Activated naive CD4-positive, alpha-beta T cell treated with anti-CD3 and anti-CD28 coated beads, Interleukin-2, amount 50 U/mL, for 16 hours (primary cell): ENCODE measurements around the gene SNAPC4.

Source experiments
- DNase-seq: peaks from one replicate; pipeline ENCODE4 v3.0.0-alpha.2; 2020

The SNAPC4 gene

GRCh38 chr9:136400038-136400834 is at the start of gene SNAPC4:
SNAPC4 (minus strand) TSS chr9:136400170; CDS start chr9:136398428, 1,742 bp downstream.
- DNase-seq: peak; percentile 89

- no peak for DNase-seq
These were observed 48.7 kb upstream of the SNAPC4 start for GRCh38 chr9:136448655-136449054.

DNA sequence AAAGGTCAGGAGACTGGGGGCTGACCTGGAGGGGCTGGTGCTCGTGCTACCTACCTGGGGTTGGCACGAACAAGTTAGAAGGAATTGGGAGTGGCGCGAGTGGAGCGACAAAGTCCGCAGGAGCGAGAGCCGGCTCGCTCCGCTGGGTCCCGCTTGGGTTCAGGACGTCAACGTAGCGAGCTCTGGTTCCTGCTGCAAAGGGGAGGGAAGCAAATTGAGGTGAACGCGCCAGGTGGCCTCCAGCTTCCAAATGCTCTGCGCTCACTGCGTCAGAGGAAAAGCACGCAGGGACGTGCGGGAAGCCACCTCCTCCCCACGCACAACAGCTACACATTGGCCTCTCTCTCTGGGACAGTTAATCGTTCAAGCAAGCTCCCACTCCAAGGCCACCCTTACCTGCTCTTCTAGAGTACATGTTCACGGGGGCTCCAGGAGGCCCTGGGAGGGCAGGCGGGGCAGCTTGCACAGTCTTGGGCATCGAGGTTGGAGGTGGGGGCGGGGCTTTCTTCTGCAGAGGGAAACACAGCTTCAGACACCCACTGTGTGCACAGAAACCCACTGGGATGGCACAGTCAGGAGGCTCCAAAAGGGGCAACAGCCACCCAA is 47.3 kb upstream of the SNAPC4 start:
- no peak for DNase-seq

DNA sequence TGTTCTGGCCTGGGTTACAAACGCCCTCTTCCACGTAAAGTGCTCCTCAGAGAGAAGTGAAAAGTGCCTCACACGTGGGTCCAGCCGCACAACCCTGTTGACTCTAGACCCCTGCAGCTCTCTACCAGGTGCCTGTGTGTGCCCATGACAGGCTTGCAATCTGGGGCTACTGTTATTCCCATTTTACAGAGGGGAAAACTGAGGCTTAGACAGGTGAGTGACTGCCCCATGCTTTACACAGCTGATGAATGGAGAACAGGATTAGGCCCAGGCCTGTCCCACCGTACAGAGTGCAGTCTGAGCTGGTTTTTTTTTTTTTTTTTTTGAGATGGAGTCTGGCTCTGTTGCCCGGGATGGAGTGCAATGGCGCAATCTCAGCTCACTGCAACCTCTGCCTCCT is 45.8 kb upstream of the SNAPC4 start:
- DNase-seq: no peak

DNA sequence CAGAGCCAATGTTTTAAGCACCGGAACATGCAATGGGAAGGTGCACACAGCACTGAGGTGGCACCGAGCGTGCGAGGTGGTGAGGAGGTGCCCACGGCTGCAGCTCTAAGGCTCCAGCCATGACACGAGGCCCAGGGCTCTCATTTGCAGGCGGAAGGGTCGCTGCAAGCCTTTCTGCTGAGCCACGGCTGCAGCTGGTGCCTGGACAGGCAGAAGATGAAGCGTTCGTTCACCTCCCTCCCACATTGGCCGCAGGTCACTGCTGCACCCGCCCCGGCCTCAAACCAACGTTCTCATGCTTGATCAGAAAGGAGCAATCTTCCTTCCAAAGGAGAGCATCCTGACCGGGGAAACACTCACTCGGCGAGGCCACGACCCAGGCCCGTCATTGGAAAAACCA is 44.1 kb upstream of the SNAPC4 start:
- DNase-seq: no peak

DNA sequence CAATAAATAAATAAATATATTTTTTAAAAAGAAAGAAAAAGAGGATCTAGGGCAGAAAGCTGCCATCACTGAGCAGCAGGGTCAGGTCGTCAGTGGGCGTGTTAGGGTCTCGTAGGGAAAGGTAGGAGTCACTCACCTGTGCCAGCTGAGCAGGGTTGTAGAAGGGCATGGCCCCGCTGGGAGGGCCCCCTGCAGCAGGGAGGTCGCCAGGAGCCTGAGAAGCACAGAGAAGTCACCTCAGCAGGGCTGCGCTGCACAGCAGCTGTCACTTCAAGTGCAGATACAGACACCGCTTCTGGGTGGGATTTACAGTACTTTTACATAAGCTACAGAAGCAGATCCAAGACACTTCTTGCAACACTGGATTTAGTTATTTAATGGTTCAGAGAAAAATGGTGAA is 43.7 kb upstream of the SNAPC4 start:
- DNase-seq: no peak

DNA sequence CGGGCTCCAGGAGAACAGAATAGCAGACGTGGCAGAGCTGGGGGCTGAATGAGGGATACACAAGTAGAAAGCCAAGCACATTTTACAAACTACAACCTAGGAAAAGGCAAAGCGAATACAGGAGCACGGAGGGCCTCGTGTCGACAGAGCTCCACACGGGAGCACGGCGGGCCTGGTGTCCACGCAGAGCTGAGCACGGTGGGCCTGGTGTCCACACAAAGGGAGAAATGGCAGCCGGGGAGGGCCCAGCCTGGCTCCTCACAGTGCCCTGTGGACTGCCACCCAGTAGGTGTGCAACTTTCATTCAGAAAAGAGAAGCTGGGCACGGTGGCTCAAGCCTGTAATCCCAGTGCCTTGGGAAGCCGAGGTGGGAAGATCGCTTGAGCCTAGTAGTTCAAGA is 43.1 kb upstream of the SNAPC4 start:
- DNase-seq: no peak

DNA sequence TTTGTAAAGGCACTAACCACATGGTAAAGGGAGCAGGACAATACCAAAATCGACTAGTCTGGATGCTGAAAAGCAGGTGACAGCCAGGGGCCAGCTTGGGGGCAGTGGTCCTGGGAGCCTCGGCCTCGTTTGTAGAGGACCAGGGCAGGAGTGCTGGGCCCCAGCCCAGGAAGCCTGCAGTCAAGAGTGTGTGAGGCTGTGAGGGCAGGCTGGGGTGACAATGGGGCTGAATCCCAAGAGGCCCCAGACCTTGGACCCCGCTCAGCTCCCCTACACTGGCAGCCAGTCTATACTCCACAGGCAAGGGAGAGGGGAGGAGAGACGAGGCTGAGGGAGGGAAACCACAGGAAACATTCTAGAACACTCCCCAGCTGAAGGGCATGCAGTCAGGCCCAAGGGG is 42.3 kb upstream of the SNAPC4 start:
- DNase-seq: no peak

DNA sequence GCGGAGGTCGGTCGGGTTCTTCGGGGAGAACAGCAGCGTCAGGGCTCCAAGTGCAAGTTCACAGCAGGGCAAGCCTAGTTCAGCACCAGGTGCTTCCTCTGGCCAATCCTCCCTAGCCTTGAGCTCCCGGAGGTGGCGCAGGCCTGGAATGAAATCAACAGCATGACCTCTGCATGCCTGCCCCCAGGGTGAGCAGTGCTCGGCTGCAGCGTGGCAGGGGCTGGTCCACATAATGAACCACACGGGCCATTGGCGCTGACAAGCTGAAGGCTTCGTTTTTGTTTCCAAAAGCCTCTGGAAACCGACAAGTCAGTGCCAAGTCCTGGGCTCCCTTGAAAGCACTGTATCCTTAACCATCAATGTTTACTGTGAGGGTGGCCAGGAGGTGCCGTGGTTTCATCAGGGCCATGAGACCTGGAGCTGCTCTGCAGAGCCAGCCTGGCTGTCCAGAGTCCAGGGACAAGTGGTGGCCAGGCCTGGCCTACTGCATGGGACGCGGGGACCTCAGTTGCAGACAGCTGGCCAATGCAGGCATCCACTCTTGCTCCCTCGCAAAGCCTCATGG is 41.8 kb upstream of the SNAPC4 start:
- no peak for DNase-seq

- no peak for DNase-seq
These were observed 41.3 kb upstream of the SNAPC4 start for GRCh38 chr9:136441191-136441680.

- DNase-seq: peak; percentile 85
These were observed 39.8 kb upstream of the SNAPC4 start, which contains the start of gene INPP5E for GRCh38 chr9:136439481-136440408. INPP5E (minus strand) TSS chr9:136439845; CDS start chr9:136439419, 426 bp downstream.

GRCh38 chr9:136438548-136439480 is 38.8 kb upstream of the SNAPC4 start:
- peak; percentile 69 for DNase-seq

DNA sequence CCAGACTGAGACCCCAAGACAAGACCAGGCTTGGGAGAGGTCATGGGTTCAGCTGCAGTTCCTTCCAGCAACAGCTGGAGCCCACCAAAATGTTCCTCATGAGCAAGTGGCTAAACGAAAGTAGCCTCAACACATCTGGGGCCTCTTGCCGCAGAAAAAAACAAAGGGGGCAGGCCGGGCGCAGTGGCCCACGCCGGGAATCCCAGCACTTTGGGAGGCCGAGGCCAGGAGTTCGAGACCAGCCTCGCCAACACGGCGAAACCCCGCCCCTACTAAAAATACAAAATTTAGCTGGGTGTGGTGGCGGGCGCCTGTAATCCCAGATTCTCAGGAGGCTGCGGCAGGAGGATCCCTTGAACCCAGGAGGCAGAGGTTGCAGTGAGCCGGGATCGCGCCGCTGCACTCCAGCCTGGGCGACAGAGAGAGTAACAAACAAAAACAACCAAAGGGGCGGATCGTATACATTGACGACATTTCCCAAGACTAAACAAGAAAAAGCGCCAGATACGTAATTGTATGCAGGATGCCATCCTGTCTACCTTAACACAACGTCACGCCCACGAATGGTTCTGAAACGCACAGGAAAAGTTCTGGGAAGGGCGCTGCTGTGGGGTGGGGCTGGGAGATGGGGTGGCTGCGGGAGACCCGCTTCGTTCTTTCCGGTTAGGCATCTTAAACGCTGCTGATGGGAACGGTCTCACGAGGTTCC is 38.0 kb upstream of the SNAPC4 start:
- DNase-seq: no peak

DNA sequence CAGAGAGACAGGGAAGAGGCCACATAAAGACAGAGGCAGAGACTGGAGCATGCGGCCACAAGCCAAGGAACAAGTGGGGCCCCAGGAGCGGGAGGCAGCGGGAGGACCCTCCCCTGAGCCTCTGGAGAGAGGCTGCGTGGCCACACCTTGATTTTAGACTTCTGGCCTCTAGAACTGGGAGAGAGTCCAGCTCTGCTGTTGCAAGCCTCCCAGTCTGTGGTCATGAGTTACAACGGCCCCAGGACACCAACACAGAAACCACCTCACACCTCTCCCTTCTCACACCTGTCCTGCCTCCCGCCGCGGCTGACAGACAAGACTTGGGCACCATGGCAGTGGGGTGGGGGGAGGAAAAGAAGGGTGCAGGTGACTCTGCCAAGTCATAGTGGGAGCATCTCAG is 37.5 kb upstream of the SNAPC4 start:
- DNase-seq: no peak

GRCh38 chr9:136436055-136436634 is 36.2 kb upstream of the SNAPC4 start:
- DNase-seq: no peak

GRCh38 chr9:136434580-136435169 is 34.7 kb upstream of the SNAPC4 start:
- no peak for DNase-seq

- DNase-seq: no peak
These were observed 34.0 kb upstream of the SNAPC4 start for GRCh38 chr9:136433849-136434579.

DNA sequence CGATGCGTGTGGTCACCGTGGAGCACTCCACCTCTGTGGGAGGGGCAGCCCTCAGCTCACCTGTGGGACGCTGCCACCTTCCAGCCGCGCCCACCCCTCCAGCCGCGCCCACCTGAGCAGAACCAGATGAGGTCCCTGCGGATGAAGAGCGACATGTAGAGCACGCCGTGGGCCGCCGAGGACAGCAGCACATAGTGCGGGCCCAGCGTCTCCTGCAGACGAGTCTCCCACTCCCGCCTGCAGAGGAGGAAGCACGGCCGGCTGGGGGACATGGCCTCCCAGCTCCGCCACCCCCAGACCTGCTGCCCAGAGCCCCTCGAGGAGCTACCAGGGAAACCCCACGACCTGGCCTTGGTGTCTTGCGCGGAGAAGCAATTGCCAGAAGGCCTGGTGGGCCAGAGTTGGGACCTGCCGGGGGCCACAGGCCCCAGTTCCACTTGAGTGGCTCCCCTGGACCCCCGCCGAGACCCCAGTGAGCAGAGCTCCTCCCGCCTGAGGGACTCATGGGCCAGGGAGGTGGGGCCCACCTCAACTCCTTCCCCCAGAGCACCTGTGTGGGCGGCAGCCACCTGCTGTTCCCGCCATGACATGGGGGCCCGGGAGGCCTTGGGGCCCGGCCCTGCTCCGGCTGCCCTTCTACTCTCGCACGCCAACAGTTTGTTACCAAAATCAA is 33.2 kb upstream of the SNAPC4 start:
- no peak for DNase-seq

- DNase-seq: no peak
These were observed 32.6 kb upstream of the SNAPC4 start for GRCh38 chr9:136432591-136432990.
